IPS-18c (cell line): Measurements from ENCODE around the gene IRX2.

Source experiments
- H3K4me3 ChIP-seq: 2 replicates; pipeline ENCODE4 v1.7.0; 2013; ENCODE audit warnings: low read depth, mild to moderate bottlenecking, low read length, moderate library complexity; ENCODE audit not compliant: insufficient read depth
- H3K9me3 ChIP-seq: one replicate; pipeline ENCODE4 v1.6.1; 2013; ENCODE audit warnings: mild to moderate bottlenecking, low read length, moderate library complexity; ENCODE audit not compliant: control insufficient read depth, insufficient read depth

IRX2 gene

GRCh38 chr5:2748179-2748860 lies 3.2 kb downstream of the IRX2 start:
- Histone ChIP-seq H3K4me3 (peak overlapping the region; percentile 51), H3K9me3 (no peaks in the 10 kb centered on the region)

- Histone ChIP-seq H3K9me3 (no peaks in the 10 kb centered on the region), H3K4me3 (peak overlapping the region; percentile 51)
These were observed 3.9 kb downstream of the IRX2 start for GRCh38 chr5:2747363-2748162.

GRCh38 chr5:2746561-2747032 lies 4.9 kb downstream of the IRX2 start:
- no peak overlapping the region for H3K4me3 ChIP-seq
- no peaks in the 10 kb centered on the region for H3K9me3 ChIP-seq

- Histone ChIP-seq H3K9me3 (no peaks in the 10 kb centered on the region), H3K4me3 (no peak overlapping the region)
These were observed 7.0 kb downstream of the IRX2 start for GRCh38 chr5:2744485-2744884.

GRCh38 chr5:2742921-2743679 lies 8.4 kb downstream of the IRX2 start:
- Histone ChIP-seq H3K4me3 (no peak overlapping the region), H3K9me3 (no peaks in the 10 kb centered on the region)

GRCh38 chr5:2741956-2742355 lies 9.5 kb downstream of the IRX2 start:
- Histone ChIP-seq H3K4me3 (no peak overlapping the region), H3K9me3 (no peaks in the 10 kb centered on the region)

GRCh38 chr5:2740876-2741555 lies 10.5 kb downstream of the IRX2 start:
- Histone ChIP-seq H3K9me3 (no peaks in the 10 kb centered on the region), H3K4me3 (peak overlapping the region; percentile 34)

GRCh38 chr5:2740051-2740875 lies 11.2 kb downstream of the IRX2 start:
- H3K4me3 ChIP-seq, result peak overlapping the region; percentile 56
- H3K9me3 ChIP-seq, result no peaks in the 10 kb centered on the region

- Histone ChIP-seq H3K4me3 (peak overlapping the region; percentile 56), H3K9me3 (no peaks in the 10 kb centered on the region)
These were observed 12.0 kb downstream of the IRX2 start for GRCh38 chr5:2739360-2740050.

GRCh38 chr5:2738700-2739359 lies 12.6 kb downstream of the IRX2 start:
- Histone ChIP-seq H3K4me3 (peak overlapping the region; percentile 56), H3K9me3 (no peaks in the 10 kb centered on the region)

- Histone ChIP-seq H3K4me3 (no peak overlapping the region), H3K9me3 (no peaks in the 10 kb centered on the region)
These were observed 13.2 kb downstream of the IRX2 start for GRCh38 chr5:2738156-2738699.

GRCh38 chr5:2737273-2738155 lies 14.0 kb downstream of the IRX2 start:
- H3K4me3 ChIP-seq, result no peak overlapping the region

GRCh38 chr5:2736872-2737271 lies 14.6 kb downstream of the IRX2 start:
- Histone ChIP-seq H3K4me3 (no peak overlapping the region), H3K9me3 (no peaks in the 10 kb centered on the region)

More at GRCh38 chr5:2737273-2738155, 14.0 kb downstream of the IRX2 start:
- no peaks in the 10 kb centered on the region for H3K9me3 ChIP-seq

- Histone ChIP-seq H3K9me3 (no peaks in the 10 kb centered on the region), H3K4me3 (no peak overlapping the region)
These were observed 15.5 kb downstream of the IRX2 start for GRCh38 chr5:2735996-2736395.
